DND-41 (cell line): ENCODE data around the gene SMCP.

ENCODE experiments used
- CTCF ChIP-seq: IDR thresholded peaks from 2 replicates; pipeline ENCODE4 v1.5.1; 2012; ENCODE audit warnings: borderline replicate concordance, low read length, moderate library complexity, mild to moderate bottlenecking; ENCODE audit not compliant: poor library complexity, severe bottlenecking; ENCODE audit errors: extremely low read depth
- EZH2 ChIP-seq: IDR thresholded peaks from 3 replicates; pipeline ENCODE4 v1.6.1; 2012; ENCODE audit warnings: borderline replicate concordance, low read depth, mild to moderate bottlenecking, moderate library complexity, low read length, inconsistent platforms; ENCODE audit not compliant: severe bottlenecking

DNA sequence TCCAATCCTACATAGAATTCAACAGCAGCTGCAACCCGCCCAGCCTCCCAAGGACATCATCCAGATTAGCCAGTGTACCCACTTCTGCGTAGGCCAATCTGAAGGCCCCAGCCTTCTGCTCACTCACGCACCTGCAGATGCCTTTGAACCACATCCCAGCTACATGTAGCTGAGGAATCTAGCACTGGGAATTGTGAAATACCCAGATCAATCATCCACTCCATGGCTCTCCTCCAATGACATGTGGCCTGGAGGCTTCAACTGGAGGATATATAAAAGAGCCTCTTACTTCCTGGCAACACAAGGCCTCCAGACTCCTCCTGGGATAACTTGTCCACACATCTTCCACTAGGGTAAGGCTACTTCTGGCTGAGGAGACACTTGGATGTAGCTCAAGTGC lies 35.6 kb upstream of the SMCP start, which contains the start of gene LCE6A:
- no peak for TF ChIP-seq CTCF
- no peak for TF ChIP-seq EZH2
